HL-60 (cell line): ENCODE measurements around the gene CSTF1.
A peak's percentile ranks its signal among the peaks of the same experiment; 100 is the strongest.
"Not testable (repeated sequence)": the region's sequence is repeated elsewhere in the genome, so short reads cannot be mapped to it uniquely, and the experiment has no call there.

Experiments used
- DNase-seq, 2 experiments: peaks; one replicate each; pipeline ENCODE4 v3.0.0-alpha.2; 2010 to 2020; ENCODE audit warnings: low read depth in 1 of 2, low spot score in 1 of 2
- H3K27ac ChIP-seq: fragments of 250-450 bp; sonication (Bioruptor Pico); replicated peaks from 2 replicates; pipeline ENCODE4 v1.5.1; 2020; ENCODE audit warnings: mild to moderate bottlenecking, moderate library complexity
- H3K27me3 ChIP-seq: fragments of 250-450 bp; sonication (Bioruptor Pico); 2 replicates; pipeline ENCODE4 v1.5.1; 2021; ENCODE audit warnings: mild to moderate bottlenecking, moderate library complexity; ENCODE audit not compliant: insufficient read depth, poor library complexity, severe bottlenecking
- H3K4me3 ChIP-seq: replicated peaks from 2 replicates; pipeline ENCODE4 v1.5.1; 2011; ENCODE audit warnings: mild to moderate bottlenecking, control low read depth, low read length; ENCODE audit not compliant: insufficient read depth
- GABPA ChIP-seq: IDR thresholded peaks from 2 replicates; pipeline ENCODE4 v1.6.1; 2012; ENCODE audit warnings: low read depth
- POLR2AphosphoS5 ChIP-seq: IDR thresholded peaks from 2 replicates; pipeline ENCODE4 v1.6.1; 2012; ENCODE audit warnings: low read depth
- SPI1 ChIP-seq: IDR thresholded peaks from 2 replicates; pipeline ENCODE4 v1.6.1; 2012; ENCODE audit warnings: low read depth, mild to moderate bottlenecking, borderline replicate concordance
- TF ChIP-seq, protein P1 (sequence below): IDR thresholded peaks from one replicate; pipeline ENCODE4 v1.5.1; 2011; ENCODE audit warnings: low read length, control low read depth, inconsistent platforms; ENCODE audit not compliant: insufficient read depth
- TF ChIP-seq, protein P2 (sequence below): IDR thresholded peaks from 2 replicates; pipeline ENCODE4 v1.6.1; 2012; ENCODE audit warnings: low read depth; ENCODE audit not compliant: insufficient replicate concordance

The CSTF1 gene

DNA sequence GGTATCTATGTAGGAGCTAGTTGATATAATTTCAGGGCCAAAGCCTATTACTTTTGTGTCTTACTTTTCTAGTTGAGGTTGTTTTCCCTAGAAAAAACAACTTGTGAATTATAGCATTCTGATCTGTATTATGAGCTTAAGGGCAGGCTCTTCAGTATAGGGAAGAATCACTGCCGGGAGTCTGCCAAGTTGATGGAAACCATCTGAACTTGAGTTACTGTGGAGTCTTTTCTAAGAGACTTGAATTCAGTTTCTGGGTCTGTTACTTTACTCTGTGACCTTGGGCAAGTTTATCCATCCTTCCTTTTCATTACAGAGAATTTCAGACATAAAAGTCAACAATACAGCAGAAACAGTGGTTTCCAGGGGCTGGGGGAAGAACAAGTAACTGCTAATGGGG, 17.5 kb downstream of the CSTF1 start:
- Histone ChIP-seq H3K27ac (peak overlapping the region; percentile 45), H3K4me3 (no peak overlapping the region), H3K27me3 (no peaks in the 10 kb centered on the region)
- no peak for DNase-seq
- no peak for TF ChIP-seq GABPA
- TF ChIP-seq, protein P1, sequence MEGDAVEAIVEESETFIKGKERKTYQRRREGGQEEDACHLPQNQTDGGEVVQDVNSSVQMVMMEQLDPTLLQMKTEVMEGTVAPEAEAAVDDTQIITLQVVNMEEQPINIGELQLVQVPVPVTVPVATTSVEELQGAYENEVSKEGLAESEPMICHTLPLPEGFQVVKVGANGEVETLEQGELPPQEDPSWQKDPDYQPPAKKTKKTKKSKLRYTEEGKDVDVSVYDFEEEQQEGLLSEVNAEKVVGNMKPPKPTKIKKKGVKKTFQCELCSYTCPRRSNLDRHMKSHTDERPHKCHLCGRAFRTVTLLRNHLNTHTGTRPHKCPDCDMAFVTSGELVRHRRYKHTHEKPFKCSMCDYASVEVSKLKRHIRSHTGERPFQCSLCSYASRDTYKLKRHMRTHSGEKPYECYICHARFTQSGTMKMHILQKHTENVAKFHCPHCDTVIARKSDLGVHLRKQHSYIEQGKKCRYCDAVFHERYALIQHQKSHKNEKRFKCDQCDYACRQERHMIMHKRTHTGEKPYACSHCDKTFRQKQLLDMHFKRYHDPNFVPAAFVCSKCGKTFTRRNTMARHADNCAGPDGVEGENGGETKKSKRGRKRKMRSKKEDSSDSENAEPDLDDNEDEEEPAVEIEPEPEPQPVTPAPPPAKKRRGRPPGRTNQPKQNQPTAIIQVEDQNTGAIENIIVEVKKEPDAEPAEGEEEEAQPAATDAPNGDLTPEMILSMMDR, result no peak
- TF ChIP-seq, protein P2, sequence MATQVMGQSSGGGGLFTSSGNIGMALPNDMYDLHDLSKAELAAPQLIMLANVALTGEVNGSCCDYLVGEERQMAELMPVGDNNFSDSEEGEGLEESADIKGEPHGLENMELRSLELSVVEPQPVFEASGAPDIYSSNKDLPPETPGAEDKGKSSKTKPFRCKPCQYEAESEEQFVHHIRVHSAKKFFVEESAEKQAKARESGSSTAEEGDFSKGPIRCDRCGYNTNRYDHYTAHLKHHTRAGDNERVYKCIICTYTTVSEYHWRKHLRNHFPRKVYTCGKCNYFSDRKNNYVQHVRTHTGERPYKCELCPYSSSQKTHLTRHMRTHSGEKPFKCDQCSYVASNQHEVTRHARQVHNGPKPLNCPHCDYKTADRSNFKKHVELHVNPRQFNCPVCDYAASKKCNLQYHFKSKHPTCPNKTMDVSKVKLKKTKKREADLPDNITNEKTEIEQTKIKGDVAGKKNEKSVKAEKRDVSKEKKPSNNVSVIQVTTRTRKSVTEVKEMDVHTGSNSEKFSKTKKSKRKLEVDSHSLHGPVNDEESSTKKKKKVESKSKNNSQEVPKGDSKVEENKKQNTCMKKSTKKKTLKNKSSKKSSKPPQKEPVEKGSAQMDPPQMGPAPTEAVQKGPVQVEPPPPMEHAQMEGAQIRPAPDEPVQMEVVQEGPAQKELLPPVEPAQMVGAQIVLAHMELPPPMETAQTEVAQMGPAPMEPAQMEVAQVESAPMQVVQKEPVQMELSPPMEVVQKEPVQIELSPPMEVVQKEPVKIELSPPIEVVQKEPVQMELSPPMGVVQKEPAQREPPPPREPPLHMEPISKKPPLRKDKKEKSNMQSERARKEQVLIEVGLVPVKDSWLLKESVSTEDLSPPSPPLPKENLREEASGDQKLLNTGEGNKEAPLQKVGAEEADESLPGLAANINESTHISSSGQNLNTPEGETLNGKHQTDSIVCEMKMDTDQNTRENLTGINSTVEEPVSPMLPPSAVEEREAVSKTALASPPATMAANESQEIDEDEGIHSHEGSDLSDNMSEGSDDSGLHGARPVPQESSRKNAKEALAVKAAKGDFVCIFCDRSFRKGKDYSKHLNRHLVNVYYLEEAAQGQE, result no peak
- no peak for TF ChIP-seq POLR2AphosphoS5
- TF ChIP-seq SPI1, result no peak

DNA sequence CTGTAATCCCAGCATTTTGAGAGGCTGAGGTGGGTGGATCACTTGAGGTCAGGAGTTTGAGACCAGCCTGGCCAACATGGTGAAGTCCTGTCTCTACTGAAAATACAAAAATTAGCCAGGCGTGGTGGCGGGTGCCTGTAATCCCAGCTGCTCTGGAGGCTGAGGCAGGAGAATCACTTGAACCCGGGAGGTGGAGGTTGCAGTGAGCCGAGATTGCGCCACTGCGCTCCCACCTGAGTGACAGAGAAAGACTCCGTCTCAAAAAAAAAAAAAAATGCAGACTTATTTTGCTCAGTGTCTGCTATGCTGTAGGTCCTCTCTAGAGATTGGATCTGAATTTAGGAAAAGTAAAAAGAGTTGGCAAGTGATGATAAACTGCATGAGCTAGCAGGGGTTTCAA, 18.8 kb downstream of the CSTF1 start:
- H3K27me3 ChIP-seq, DNase-seq, H3K4me3 ChIP-seq: not testable (repeated sequence)
- H3K27ac ChIP-seq, result peak overlapping the region; percentile 68

DNA sequence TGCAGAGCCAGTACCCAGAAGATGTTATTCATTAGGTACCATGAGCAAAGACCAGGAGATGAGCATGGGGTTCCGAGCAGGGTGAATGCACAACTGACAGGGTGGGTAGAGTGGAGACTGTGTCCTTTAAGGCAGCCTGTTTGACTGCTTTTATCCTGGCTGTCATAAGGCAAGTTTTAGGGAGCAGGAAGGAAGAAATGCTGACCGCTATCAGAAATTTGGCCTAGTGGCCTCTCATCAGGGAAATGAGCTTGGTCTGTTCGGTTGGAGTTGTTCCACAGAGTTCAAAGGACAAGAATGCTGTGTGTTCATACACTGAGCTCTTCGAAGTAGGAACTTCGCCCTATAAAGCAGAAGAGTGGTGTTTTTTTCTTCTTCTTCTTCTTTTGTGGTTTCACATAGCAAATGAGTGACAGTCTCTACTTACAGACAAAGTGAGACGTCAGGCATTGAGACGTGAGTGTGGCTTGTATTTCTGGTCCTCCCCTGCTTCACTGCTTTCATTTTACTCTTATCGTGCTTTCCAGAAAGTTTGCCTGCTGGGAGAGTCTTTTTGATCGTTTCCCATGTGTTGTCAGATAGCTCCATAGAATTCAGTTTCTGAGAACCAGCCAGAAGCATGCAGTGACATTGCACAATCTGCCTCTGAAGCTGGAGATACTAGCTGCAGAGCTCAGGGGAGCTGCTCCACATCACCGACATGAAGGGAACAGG, 19.5 kb downstream of the CSTF1 start, which contains the start of gene CASS4:
Gene CASS4 (plus strand): TSS at position 502 of the 714 bp plus-strand sequence. CDS start 199 bp downstream, at position 701.
- peak within 1 kb of the TSS; percentile 42 for H3K4me3 ChIP-seq
- no peaks in the 10 kb centered on the region for H3K27me3 ChIP-seq
- DNase-seq, result peak in 1 of 2 experiments; percentile 77
- H3K27ac ChIP-seq, result peak within 1 kb of the TSS; percentile 68
- TF ChIP-seq SPI1, result peak; percentile 42; the same call in 1 of the 2 replicates
- TF ChIP-seq, protein P2, result no peak

DNA sequence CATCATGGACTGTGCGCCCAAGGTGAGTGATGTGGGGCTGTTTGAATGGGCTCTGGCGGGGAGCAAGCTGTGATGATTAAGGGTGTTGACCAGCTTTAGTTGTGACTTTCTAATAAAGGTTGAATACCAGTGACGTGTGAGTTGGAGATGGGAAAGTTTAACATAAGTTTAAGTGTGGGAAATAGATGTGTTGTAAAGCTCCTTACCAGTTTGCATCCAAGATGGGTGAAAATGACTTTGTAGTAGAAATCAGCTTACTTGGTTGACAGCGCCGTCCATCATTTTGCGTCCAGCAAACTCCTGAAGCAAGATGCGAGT, 20.0 kb downstream of the CSTF1 start:
- Histone ChIP-seq H3K27me3 (no peaks in the 10 kb centered on the region), H3K27ac (peak overlapping the region; percentile 68), H3K4me3 (peak overlapping the region; percentile 42)
- TF ChIP-seq, protein P2, result no peak
- TF ChIP-seq, protein P1, result no peak
- TF ChIP-seq SPI1 (no peak), GABPA (no peak), POLR2AphosphoS5 (no peak; the same call in 1 of the 2 replicates)
- no peak for DNase-seq
